ENCODE data around the gene SLC2A14. TPM values are rescaled to one million over a fixed set of nuclear protein-coding genes. Genes with fewer than 3 reads are reported as not detected.
"Not testable (repeated sequence)": the region's sequence is repeated elsewhere in the genome, so short reads cannot be mapped to it uniquely, and the experiment has no call there.

SLC2A14 gene
- total RNA-seq, 1 donor = under 0.01 TPM

- Histone ChIP-seq H4K20me1 (ENCODE audit: insufficient read depth, low read length) (peaks cover 12% of the 10 kb centered on the region), H3K4me1 (ENCODE audit: insufficient read depth, low read length) (no peaks in the 10 kb centered on the region), H2AFZ (ENCODE audit: low read length) (no peak overlapping the region), H3K9me3 (ENCODE audit: low read depth, low read length) (no peaks in the 10 kb centered on the region), H3K4me2 (ENCODE audit: insufficient read depth, low read length) (no peak overlapping the region), H3K36me3 (ENCODE audit: insufficient read depth, low read length) (peaks cover 28% of the 10 kb centered on the region), H3K27ac (ENCODE audit: low read depth, low read length) (no peak overlapping the region), H3K27me3 (ENCODE audit: insufficient read depth, low read length) (no peaks in the 10 kb centered on the region), H3K4me3 (ENCODE audit: insufficient read depth, low read length) (no peak overlapping the region), H3K79me2 (ENCODE audit: insufficient read depth, low read length) (peaks cover under 1% of the 10 kb centered on the region)
- TF ChIP-seq CTCF (IDR thresholded peaks at IDR 0.05; ENCODE audit: extremely low read depth, low read depth, low read length) = no peak
- no peak for DNase-seq (ENCODE audit: insufficient read length, low spot score, missing footprints)
Observed at GRCh38 chr12:7916936-7917335, 44.2 kb upstream of the SLC2A14 start.

DNA sequence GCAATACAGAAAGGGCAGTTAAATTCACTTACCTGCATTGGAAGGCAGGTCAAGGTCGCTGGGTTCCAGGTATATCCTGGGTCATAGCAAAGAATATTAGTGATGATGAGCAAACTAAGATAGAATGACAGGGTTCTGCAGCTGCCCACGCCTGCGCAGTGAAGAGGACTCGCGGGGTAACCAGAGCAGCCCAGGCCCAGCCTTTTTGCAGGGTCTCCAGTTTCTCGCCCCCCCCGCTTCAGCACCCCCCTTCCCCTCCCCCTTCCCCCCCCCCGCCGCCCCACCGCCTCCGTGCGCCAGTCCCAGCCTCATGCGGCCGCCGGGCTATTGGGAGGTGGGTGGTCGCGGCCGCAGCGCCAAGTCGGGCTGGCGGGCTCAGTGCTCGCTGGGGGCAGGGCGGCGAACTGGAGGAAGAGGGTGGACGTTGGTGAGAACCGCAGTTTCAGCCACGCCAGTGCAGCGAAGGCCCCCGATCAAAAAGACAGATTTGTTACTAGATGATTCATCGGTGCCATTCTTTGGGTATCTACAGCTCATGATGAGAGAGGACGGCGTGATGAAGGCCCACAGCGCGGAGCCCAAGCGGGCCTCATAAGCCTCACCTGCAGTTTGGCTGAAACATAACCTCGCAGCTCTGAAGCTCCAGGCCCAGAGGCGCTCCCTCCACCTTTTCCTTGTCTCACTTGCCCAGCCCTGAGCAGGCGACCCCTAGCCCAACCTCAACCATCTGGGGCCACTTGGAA is 43.1 kb upstream of the SLC2A14 start:
- H3K27ac ChIP-seq (ENCODE audit: low read depth, low read length) = no peak overlapping the region
- no peak for TF ChIP-seq CTCF (IDR thresholded peaks at IDR 0.05; ENCODE audit: extremely low read depth, low read depth, low read length)
- H3K79me2 ChIP-seq (ENCODE audit: insufficient read depth, low read length) = no peaks in the 10 kb centered on the region
- no peaks in the 10 kb centered on the region for H3K9me3 ChIP-seq (ENCODE audit: low read depth, low read length)
- no peaks in the 10 kb centered on the region for H3K4me1 ChIP-seq (ENCODE audit: insufficient read depth, low read length)
- peak overlapping the region; percentile 75 for H3K4me2 ChIP-seq (ENCODE audit: insufficient read depth, low read length)
- peaks cover 17% of the 10 kb centered on the region for H3K36me3 ChIP-seq (ENCODE audit: insufficient read depth, low read length)
- H4K20me1 ChIP-seq (ENCODE audit: insufficient read depth, low read length) = peaks cover 12% of the 10 kb centered on the region
- H2AFZ ChIP-seq (ENCODE audit: low read length) = no peak overlapping the region
- peak; percentile 77 for DNase-seq (ENCODE audit: insufficient read length, low spot score, missing footprints)
- peak overlapping the region; percentile 64 for H3K4me3 ChIP-seq (ENCODE audit: insufficient read depth, low read length)
- H3K27me3 ChIP-seq (ENCODE audit: insufficient read depth, low read length) = no peaks in the 10 kb centered on the region

- H2AFZ ChIP-seq (ENCODE audit: low read length); H3K27ac ChIP-seq (ENCODE audit: low read depth, low read length); H3K9me3 ChIP-seq (ENCODE audit: low read depth, low read length); H4K20me1 ChIP-seq (ENCODE audit: insufficient read depth, low read length); H3K4me2 ChIP-seq (ENCODE audit: insufficient read depth, low read length); H3K36me3 ChIP-seq (ENCODE audit: insufficient read depth, low read length); H3K27me3 ChIP-seq (ENCODE audit: insufficient read depth, low read length); DNase-seq (ENCODE audit: insufficient read length, low spot score, missing footprints); H3K79me2 ChIP-seq (ENCODE audit: insufficient read depth, low read length); H3K4me1 ChIP-seq (ENCODE audit: insufficient read depth, low read length); H3K4me3 ChIP-seq (ENCODE audit: insufficient read depth, low read length): not testable (repeated sequence)
Observed at GRCh38 chr12:7910106-7910505, 37.4 kb upstream of the SLC2A14 start.

DNA sequence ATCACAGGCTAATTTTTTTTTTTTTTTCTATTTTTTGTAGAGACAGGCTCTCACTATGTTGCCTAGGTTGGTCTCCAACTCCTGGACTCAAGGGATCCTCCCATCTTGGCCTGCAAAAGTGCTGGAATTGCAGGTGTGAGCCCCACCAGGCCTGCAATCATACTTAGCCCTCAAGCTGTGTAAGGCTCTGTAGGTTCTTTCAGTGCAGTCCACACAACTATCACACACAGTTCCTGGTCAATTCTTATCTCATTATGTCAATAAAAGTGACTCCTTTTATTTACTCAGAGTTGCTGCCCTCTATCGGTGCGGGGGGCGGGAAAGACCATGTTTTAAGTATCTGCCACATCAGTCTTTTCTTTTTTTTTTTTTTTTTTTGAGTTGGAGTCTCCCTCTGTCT is 34.3 kb upstream of the SLC2A14 start:
- no peak overlapping the region for H2AFZ ChIP-seq (ENCODE audit: low read length)
- peak; percentile 58 for TF ChIP-seq CTCF (IDR thresholded peaks at IDR 0.05; ENCODE audit: extremely low read depth, low read depth, low read length)
- H3K9me3 ChIP-seq (ENCODE audit: low read depth, low read length) = no peaks in the 10 kb centered on the region
- H3K27me3 ChIP-seq (ENCODE audit: insufficient read depth, low read length) = no peaks in the 10 kb centered on the region
- H3K4me1 ChIP-seq (ENCODE audit: insufficient read depth, low read length) = peaks cover 3% of the 10 kb centered on the region
- H4K20me1 ChIP-seq (ENCODE audit: insufficient read depth, low read length) = no peaks in the 10 kb centered on the region
- H3K27ac ChIP-seq (ENCODE audit: low read depth, low read length) = no peak overlapping the region
- H3K36me3 ChIP-seq (ENCODE audit: insufficient read depth, low read length) = no peaks in the 10 kb centered on the region
- no peak overlapping the region for H3K4me3 ChIP-seq (ENCODE audit: insufficient read depth, low read length)
- no peaks in the 10 kb centered on the region for H3K79me2 ChIP-seq (ENCODE audit: insufficient read depth, low read length)
- H3K4me2 ChIP-seq (ENCODE audit: insufficient read depth, low read length) = no peak overlapping the region
- DNase-seq (ENCODE audit: insufficient read length, low spot score, missing footprints) = no peak

- H3K27ac ChIP-seq (ENCODE audit: low read depth, low read length); H2AFZ ChIP-seq (ENCODE audit: low read length); H3K4me2 ChIP-seq (ENCODE audit: insufficient read depth, low read length); H3K79me2 ChIP-seq (ENCODE audit: insufficient read depth, low read length); H3K4me3 ChIP-seq (ENCODE audit: insufficient read depth, low read length); H3K4me1 ChIP-seq (ENCODE audit: insufficient read depth, low read length); H3K27me3 ChIP-seq (ENCODE audit: insufficient read depth, low read length); H3K9me3 ChIP-seq (ENCODE audit: low read depth, low read length); DNase-seq (ENCODE audit: insufficient read length, low spot score, missing footprints); H3K36me3 ChIP-seq (ENCODE audit: insufficient read depth, low read length); H4K20me1 ChIP-seq (ENCODE audit: insufficient read depth, low read length): not testable (repeated sequence)
Observed at GRCh38 chr12:7906303-7906702, 33.6 kb upstream of the SLC2A14 start.

DNA sequence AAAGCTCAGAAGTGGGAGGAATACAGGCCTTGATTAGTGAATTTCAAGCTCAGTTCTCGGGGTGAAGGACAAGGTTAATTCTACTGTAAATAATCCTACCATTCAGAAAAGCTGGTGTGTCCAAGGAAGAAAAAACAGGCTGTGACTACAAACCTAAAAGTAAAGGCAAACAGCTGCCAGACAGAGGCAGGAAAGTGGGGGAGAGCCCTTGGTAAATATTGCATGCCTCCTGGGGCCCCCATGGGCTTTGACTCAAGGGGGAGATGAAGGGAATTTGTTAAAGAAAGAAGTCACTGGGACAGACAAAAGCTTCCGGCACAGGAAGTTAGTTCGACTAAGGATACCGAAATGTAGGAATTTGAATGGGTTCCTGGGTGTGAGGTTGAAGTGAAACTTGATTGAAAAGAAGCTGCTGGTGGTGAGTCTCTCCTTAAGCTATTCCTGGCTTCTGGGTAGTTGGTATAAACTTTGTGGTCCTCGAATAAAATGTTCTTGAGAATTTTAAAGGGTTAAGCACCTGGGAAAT is 32.9 kb upstream of the SLC2A14 start:
- H3K4me1 ChIP-seq (ENCODE audit: insufficient read depth, low read length); H3K79me2 ChIP-seq (ENCODE audit: insufficient read depth, low read length); H3K36me3 ChIP-seq (ENCODE audit: insufficient read depth, low read length); H4K20me1 ChIP-seq (ENCODE audit: insufficient read depth, low read length); DNase-seq (ENCODE audit: insufficient read length, low spot score, missing footprints); H3K27me3 ChIP-seq (ENCODE audit: insufficient read depth, low read length); H3K27ac ChIP-seq (ENCODE audit: low read depth, low read length); H3K9me3 ChIP-seq (ENCODE audit: low read depth, low read length); H3K4me3 ChIP-seq (ENCODE audit: insufficient read depth, low read length): not testable (repeated sequence)
- H2AFZ ChIP-seq (ENCODE audit: low read length) = peak overlapping the region; percentile 80
- H3K4me2 ChIP-seq (ENCODE audit: insufficient read depth, low read length) = peak overlapping the region; percentile 71

Measured in osteoblast (primary cell).